Measurements from ENCODE around the gene GPT2. TPM values are rescaled to one million over a fixed set of nuclear protein-coding genes. Genes with fewer than 3 reads are reported as not detected.

The GPT2 gene
- total RNA-seq, 1 donor from 2014 or later, result 18.4 TPM

- H3K4me3 ChIP-seq, result no peak overlapping the region
- intact Hi-C loops (cut with DNase I), result no loop called here
- no peaks in the 10 kb centered on the region for H3K4me1 ChIP-seq
- no peak for TF ChIP-seq POLR2AphosphoS5 (IDR thresholded peaks at IDR 0.05; ENCODE audit: insufficient read depth in 1 of 2, low read depth in 1 of 2)
- no peak for TF ChIP-seq POLR2A (IDR thresholded peaks at IDR 0.05)
- H3K27ac ChIP-seq, result no peak overlapping the region
- H3K27me3 ChIP-seq, result no peaks in the 10 kb centered on the region
- no peaks in the 10 kb centered on the region for H3K9me3 ChIP-seq
- H3K36me3 ChIP-seq, result no peaks in the 10 kb centered on the region
- DNase-seq (ENCODE audit: extremely low spot score in 2 of 2), result no peak
Observed at GRCh38 chr16:46916980-46917379, 32.8 kb downstream of the GPT2 start.

DNA sequence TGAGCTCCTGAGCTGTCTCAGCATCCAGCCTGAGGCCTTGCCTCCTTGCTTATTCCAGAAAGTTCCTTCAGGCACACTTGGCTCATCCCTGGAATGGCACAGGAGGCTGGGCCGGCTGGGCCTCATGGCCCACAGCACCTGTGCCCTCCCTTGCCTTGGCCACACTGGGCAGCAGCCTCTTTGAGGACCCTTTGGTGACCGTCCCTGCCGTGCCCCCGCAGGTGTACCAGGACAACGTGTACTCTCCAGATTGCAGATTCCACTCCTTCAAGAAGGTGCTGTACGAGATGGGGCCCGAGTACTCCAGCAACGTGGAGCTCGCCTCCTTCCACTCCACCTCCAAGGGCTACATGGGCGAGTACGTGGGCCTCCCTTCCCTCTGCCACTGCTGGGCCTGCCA lies 34.2 kb downstream of the GPT2 start:
- Histone ChIP-seq H3K36me3 (no peaks in the 10 kb centered on the region), H3K27me3 (no peaks in the 10 kb centered on the region), H3K4me3 (no peak overlapping the region), H3K9me3 (no peaks in the 10 kb centered on the region), H3K4me1 (no peaks in the 10 kb centered on the region), H3K27ac (no peak overlapping the region)
- TF ChIP-seq CTCF (IDR thresholded peaks at IDR 0.05), result no peak
- TF ChIP-seq POLR2AphosphoS5 (IDR thresholded peaks at IDR 0.05; ENCODE audit: insufficient read depth in 1 of 2, low read depth in 1 of 2), result no peak
- no peak for TF ChIP-seq POLR2A (IDR thresholded peaks at IDR 0.05)
- intact Hi-C loops (cut with DNase I), result no loop called here
- DNase-seq (ENCODE audit: extremely low spot score in 2 of 2), result no peak

- Histone ChIP-seq H3K27ac (no peak overlapping the region), H3K36me3 (no peaks in the 10 kb centered on the region), H3K9me3 (no peaks in the 10 kb centered on the region), H3K27me3 (no peaks in the 10 kb centered on the region), H3K4me3 (no peak overlapping the region), H3K4me1 (no peaks in the 10 kb centered on the region)
- intact Hi-C loops (cut with DNase I), result no loop called here
- no peak for DNase-seq (ENCODE audit: extremely low spot score in 2 of 2)
- TF ChIP-seq POLR2AphosphoS5 (IDR thresholded peaks at IDR 0.05; ENCODE audit: insufficient read depth in 1 of 2, low read depth in 1 of 2) (no peak), CTCF (IDR thresholded peaks at IDR 0.05) (no peak), POLR2A (IDR thresholded peaks at IDR 0.05) (no peak)
Observed at GRCh38 chr16:46918905-46919792, 35.0 kb downstream of the GPT2 start.

GRCh38 chr16:46920402-46921068 lies 36.4 kb downstream of the GPT2 start:
- Histone ChIP-seq H3K36me3 (no peaks in the 10 kb centered on the region), H3K27ac (no peak overlapping the region), H3K4me1 (peaks cover 7% of the 10 kb centered on the region), H3K27me3 (no peaks in the 10 kb centered on the region), H3K9me3 (no peaks in the 10 kb centered on the region), H3K4me3 (no peak overlapping the region)
- no peak for DNase-seq (ENCODE audit: extremely low spot score in 2 of 2)
- TF ChIP-seq POLR2AphosphoS5 (IDR thresholded peaks at IDR 0.05; ENCODE audit: insufficient read depth in 1 of 2, low read depth in 1 of 2) (no peak), POLR2A (IDR thresholded peaks at IDR 0.05) (no peak), CTCF (IDR thresholded peaks at IDR 0.05) (no peak)
- intact Hi-C loops (cut with DNase I), result no loop called here

DNA sequence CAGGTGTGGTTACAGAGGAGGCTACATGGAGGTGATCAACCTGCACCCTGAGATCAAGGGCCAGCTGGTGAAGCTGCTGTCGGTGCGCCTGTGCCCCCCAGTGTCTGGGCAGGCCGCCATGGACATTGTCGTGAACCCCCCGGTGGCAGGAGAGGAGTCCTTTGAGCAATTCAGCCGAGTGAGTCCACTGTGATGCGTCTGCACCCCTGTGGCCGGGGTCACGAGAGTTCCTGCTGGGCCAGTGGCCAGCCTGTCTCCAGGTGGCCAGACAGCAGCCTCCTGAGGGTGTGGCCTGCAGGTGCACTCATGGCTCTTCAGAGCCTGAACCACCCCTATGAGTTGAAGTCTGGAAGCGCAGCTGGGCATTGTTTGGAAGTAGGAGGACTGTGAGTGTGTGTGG lies 38.1 kb downstream of the GPT2 start:
- TF ChIP-seq POLR2AphosphoS5 (IDR thresholded peaks at IDR 0.05; ENCODE audit: insufficient read depth in 1 of 2, low read depth in 1 of 2) (no peak), POLR2A (IDR thresholded peaks at IDR 0.05) (no peak), CTCF (IDR thresholded peaks at IDR 0.05) (no peak)
- Histone ChIP-seq H3K36me3 (no peaks in the 10 kb centered on the region), H3K27ac (no peak overlapping the region), H3K27me3 (no peaks in the 10 kb centered on the region), H3K4me1 (peaks cover 7% of the 10 kb centered on the region), H3K9me3 (no peaks in the 10 kb centered on the region), H3K4me3 (no peak overlapping the region)
- no peak for DNase-seq (ENCODE audit: extremely low spot score in 2 of 2)
- intact Hi-C loops (cut with DNase I), result no loop called here

Measured in vagina (tissue), 2 donors.